Measurements from ENCODE around the gene MELK.

DNA sequence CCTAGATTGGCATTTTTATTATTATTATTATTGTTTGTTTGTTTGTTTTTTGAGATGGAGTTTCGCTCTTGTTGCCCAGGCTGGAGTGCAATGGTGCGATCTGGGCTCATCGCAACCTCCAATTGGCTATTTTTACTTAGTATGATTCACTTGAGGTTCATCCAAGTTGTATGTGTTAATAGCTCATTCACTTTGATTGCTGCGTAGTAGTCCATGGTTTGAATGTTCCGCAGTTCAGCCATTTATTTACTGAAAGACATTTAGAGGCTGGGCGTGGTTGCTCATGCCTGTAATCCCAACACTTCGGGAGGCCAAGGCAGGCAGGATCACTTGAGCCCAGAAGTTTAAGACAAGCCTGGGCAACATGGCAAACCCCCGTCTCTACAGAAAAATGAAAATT is 22.6 kb upstream of the MELK start:
- no peak for TF ChIP-seq CTCF (IDR thresholded peaks at IDR 0.05 in 4 of 5, conservative IDR thresholded peaks at IDR 0.05 in 1 of 5)
- TF ChIP-seq POLR2A (IDR thresholded peaks at IDR 0.05) = no peak

All from gastrocnemius medialis (tissue), 4 donors.